HG03439 (cell line): ENCODE data around the gene KRT6B.
"Not testable (repeated sequence)": the region's sequence is repeated elsewhere in the genome, so short reads cannot be mapped to it uniquely, and the experiment has no call there.

Source experiments
- ATAC-seq: cut with Tn5 transposase; IDR thresholded peaks from one replicate; pipeline ENCODE4 v1.9.1; 2021; ENCODE audit warnings: mild to moderate bottlenecking, moderate library complexity; ENCODE audit not compliant: unreplicated experiment

KRT6B gene

GRCh38 chr12:52452101-52452500 is at the start of gene KRT6B:
Gene KRT6B, minus strand, starts transcription at chr12:52452146. Its CDS starts 68 bp downstream, at chr12:52452078.
- no peak for ATAC-seq

DNA sequence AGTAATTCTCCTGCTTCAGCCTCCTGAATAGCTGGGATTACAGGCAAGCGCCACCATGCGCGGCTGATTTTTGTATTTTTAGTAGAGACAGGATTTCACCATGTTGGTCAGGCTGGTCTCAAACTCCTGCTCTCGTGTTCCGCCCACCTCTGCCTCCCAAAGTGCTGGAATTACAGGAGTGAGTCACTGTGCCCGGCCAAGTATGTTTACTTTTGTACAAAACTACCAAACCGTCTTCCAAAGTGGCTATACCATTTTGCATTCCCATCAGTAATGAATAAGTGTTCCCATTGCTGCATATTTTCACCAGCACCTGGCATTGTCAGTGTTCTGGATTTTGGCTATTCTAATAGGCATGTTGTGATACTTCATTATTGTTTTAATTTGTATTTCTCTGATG is 49.5 kb upstream of the KRT6B start:
- no peak for ATAC-seq

- not testable (repeated sequence) for ATAC-seq
Measured at GRCh38 chr12:52500574-52500973, 48.6 kb upstream of the KRT6B start.

GRCh38 chr12:52499806-52500560 is 48.0 kb upstream of the KRT6B start:
- ATAC-seq: no peak

DNA sequence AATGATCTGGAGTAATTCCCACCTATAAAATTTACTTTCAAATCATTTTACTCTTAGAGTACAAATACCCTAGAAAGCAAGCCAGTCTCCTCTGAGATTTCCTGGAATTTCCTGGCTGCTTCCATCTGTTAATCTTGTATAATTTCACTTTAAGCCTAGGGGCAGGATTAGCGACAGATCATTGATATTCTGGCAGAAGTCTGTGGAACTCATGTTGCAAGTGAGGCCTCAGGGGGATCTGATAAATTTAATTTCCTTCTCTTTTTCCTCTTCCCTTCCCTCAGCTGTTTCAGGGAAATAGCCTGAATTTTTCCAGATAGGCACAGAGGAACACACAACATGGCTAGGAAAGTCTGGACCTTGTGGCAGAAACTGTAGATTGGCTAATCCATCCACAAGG is 47.0 kb upstream of the KRT6B start:
- ATAC-seq: no peak

DNA sequence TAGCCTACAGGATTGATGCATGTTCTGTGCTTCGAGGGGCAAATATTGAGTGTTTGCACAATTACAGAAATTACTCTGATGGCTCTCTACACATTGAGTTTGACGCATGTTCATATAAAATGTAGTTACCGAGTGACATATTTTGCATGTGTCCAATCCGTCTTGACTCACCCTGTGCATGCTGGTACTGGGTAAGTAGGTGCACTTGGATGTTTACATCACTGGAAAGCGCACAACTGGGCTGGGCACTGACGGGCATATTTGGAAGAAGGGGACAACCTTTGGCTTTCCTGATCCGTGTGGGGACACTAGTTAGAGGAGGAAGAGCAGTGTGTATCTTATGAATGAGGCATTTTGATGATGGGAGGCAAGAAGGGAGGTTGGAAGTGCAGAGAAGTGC is 46.0 kb upstream of the KRT6B start:
- ATAC-seq: no peak

DNA sequence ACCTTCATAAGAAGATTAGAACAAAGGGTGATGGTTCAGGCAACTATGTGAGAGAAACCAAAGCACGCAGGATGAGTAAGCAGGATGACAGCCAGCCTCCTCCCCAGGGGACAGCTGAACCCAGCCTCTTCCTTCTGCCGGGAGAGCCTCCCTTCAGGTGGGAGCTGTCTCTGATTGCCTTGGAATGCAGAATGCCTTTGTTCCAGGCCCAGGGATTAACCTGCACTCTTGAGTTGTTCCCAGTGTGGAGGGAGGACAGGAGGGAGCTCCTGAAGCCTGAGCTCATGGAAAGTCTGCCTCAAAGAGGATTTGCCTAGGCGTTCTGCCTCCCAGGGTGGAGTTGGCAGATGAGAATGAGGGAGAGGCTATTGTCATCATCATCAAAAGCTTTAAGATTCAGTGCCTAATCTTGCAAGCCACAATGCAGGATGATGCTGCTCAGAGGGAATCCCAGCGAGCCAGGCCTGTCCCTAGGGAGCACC is 44.7 kb upstream of the KRT6B start:
- ATAC-seq: no peak

GRCh38 chr12:52496054-52496453 is 44.1 kb upstream of the KRT6B start:
- ATAC-seq: no peak

DNA sequence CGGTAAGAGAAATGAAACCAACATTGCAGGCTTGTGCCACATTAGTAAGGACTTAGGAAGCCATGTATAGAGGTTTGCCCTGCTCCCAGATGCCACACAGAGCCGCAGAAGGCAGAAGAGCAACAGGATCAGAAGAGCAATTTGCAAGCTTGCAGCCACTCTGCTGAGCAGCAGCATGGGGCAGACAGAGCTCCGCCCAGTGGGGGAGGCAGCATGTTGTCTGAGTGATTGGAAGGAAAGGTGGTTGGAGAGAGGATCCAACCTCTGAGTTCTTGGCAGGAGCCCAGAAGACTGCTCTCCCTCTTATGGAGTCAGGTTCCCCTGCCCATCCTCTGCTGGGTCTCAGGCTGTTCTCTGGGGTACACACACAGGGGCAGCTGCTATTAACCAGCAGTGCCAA is 43.4 kb upstream of the KRT6B start:
- no peak for ATAC-seq

- no peak for ATAC-seq
Measured at GRCh38 chr12:52494518-52494917, 42.6 kb upstream of the KRT6B start.

GRCh38 chr12:52494100-52494499 is 42.2 kb upstream of the KRT6B start:
- no peak for ATAC-seq

DNA sequence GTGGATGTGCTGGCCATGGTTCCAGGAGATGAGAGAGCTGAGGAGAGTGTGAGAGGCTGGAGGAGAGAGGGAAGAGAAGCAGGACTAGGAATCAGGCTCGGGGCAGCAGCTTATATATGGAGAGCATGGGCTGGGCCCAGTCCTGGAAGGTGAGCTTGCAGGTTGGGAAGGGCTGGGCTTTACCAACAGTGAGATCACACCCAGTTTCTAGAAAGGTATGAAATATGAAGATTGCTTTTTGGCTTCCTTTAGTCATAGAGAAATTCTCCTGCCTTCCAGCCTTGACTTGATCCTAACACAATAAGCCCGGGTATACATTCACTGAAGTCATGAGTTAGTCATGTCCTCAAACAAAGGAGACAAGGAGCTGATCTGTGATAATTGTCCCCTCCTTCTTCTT is 41.2 kb upstream of the KRT6B start, which contains the start of gene KRT6A:
TSS of gene KRT6A (minus strand) at position 86 of the 400 bp plus-strand sequence. CDS start at position 17, 69 bp downstream.
- ATAC-seq: no peak

DNA sequence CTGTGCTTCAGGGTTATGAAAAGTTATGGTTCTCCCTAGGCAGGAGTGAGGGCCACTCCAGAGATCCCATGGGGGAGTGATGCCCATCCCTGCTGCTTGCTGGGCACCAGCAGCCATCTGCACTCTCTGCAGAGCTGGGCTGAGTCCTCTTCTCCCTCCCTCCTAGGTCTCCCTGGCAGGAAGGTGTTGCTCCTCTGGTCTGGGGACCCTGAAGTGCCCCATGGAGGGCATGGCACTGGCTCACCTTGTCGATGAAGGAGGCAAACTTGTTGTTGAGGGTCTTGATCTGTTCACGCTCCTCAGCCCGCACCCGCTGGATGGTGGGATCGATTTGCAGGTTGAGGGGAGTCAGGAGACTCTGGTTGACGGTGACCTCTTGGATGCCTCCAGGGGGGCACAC is 40.5 kb upstream of the KRT6B start:
- ATAC-seq: not testable (repeated sequence)

GRCh38 chr12:52491495-52491894 is 39.5 kb upstream of the KRT6B start:
- ATAC-seq: not testable (repeated sequence)

- no peak for ATAC-seq
Measured at GRCh38 chr12:52488736-52489135, 36.8 kb upstream of the KRT6B start.

GRCh38 chr12:52487744-52488443 is 35.9 kb upstream of the KRT6B start:
- ATAC-seq: not testable (repeated sequence)

DNA sequence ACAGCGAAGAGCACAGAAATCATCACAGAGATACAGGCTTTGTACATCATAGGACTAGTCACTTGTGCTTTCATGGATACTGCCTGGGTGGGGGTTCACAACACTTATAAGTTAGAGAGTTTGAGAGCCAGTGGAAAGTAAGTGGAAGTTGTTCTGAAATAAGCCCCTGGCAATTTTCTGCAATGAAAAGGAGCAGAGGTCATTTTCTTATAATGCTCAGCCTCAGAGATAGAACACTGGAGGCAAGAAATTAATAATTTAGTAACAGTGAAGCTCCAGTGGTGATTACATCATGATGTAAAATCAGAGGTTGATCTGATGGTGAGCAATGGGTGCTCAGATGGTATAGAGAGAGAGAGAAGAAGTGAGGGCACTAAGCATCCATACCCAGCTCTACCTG is 35.3 kb upstream of the KRT6B start:
- no peak for ATAC-seq

DNA sequence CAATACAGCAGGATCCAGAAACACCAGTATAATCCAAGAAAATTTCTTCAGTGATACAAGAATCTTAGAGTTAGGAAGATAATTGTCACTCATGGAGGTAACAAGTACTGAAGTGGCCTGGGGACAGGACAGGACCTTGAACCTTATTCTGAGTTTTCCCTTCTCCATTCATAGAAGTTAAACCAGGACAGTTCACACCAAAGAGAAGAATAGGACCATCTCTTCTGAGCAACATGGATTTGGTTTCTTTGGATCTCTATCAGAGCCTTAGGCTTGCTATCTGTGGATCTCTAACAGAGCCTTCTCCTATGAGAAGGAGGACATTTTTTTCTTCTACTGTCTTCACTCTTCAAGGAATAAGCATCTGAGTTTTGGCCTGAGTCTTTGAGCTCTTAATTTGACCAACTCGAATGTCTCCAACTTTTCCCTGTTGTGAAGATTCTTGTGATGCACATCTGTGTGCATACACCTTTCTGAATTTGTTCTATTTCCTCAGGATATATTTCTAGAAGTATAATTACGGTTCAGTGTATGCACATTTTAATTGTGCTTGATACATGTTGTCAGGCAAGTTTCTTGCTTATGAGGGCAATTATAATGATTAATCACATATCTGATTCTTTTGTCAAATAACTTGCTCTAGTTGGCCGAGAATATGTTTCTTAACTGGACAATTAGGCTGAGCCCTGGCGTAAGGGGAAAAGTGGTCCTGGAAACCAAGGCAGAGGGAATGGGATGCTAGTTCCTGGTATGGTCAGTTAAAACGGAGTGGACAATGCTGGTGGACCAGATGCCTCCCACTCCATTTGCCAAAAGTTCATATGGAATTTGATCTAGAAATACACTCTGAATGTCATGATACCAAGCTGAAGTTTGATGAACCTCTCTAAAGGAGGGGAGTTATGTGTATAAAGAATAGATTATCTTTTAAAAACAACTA is 34.5 kb upstream of the KRT6B start:
- no peak for ATAC-seq

GRCh38 chr12:52480073-52480472 is 28.1 kb upstream of the KRT6B start:
- no peak for ATAC-seq

DNA sequence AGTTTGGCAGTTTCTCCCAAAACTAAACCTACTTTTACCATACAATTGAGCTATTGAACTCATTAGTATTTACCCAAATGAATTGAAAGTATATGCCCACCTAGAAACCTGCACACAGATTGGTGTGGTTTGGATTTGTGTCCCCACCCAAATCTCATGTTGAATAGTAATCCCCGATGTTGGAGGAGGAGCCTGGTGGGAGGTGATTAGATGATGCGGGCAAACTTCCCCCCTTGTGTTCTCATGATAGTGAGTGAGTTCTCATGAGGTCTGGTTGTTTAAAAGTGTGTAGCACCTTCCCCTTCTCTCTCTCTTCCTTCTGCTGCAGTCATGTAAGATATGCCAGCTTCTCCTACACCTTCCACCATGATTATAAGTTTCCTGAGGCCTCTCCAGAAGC is 25.7 kb upstream of the KRT6B start:
- no peak for ATAC-seq

DNA sequence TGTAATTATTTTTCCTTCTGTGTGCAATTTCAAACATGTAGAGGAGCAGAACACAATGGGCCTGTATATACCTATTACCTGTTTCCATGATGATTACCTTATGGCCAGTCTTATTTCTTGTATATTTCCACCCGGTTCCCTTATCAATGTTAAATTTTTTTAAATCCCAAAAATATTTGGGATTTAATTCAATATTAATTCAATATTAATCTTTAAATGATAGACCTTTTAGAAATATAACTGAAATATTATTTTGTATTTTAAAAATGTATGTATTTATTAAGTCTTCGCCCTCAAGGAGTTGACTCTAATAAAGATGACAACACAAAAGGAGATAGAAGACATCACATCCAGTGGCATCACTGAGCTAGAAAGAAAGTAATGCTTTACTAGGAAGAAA is 22.3 kb upstream of the KRT6B start:
- no peak for ATAC-seq
